ENCODE results near the gene XIRP2. TPM values are rescaled to one million over a fixed set of nuclear protein-coding genes. Genes with fewer than 3 reads are reported as not detected.

The XIRP2 gene
- total RNA-seq, 1 experiment from 2014 or later, result not detected

DNA sequence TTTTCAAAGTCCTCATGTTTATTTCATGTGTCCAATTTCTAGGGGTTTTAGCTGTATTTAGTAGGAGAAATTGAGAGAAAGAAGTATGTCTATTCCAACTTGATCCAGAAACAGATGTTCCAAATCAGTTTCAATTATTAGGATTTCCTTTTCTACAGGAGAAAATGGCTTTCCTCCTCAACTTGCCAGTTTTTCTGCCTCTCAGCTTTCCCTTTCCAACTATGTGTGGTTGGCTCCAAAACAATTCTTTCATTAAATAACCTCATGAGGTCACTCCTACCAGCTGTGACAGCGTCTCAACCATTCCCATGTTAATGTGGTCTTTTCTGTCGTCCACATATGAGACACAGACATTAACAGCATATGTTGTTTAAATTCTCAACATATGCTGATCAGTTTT is 13.1 kb downstream of the XIRP2 start:
- TF ChIP-seq, protein P1, sequence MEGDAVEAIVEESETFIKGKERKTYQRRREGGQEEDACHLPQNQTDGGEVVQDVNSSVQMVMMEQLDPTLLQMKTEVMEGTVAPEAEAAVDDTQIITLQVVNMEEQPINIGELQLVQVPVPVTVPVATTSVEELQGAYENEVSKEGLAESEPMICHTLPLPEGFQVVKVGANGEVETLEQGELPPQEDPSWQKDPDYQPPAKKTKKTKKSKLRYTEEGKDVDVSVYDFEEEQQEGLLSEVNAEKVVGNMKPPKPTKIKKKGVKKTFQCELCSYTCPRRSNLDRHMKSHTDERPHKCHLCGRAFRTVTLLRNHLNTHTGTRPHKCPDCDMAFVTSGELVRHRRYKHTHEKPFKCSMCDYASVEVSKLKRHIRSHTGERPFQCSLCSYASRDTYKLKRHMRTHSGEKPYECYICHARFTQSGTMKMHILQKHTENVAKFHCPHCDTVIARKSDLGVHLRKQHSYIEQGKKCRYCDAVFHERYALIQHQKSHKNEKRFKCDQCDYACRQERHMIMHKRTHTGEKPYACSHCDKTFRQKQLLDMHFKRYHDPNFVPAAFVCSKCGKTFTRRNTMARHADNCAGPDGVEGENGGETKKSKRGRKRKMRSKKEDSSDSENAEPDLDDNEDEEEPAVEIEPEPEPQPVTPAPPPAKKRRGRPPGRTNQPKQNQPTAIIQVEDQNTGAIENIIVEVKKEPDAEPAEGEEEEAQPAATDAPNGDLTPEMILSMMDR (IDR thresholded peaks at IDR 0.05; ENCODE audit: unreplicated experiment), result no peak
- POLR2A ChIA-PET, result no interaction called here
- Mint-ChIP-seq H3K27me3 (ENCODE audit: insufficient read depth, unreplicated experiment) (peaks cover 46% of the 10 kb centered on the region), H3K9me3 (ENCODE audit: unreplicated experiment) (no peaks in the 10 kb centered on the region), H3K36me3 (ENCODE audit: insufficient read depth, unreplicated experiment) (no peaks in the 10 kb centered on the region), H3K27ac (ENCODE audit: low read depth, unreplicated experiment) (no peak overlapping the region), H3K4me3 (ENCODE audit: unreplicated experiment) (no peak overlapping the region), H3K4me1 (ENCODE audit: insufficient read depth, unreplicated experiment) (no peaks in the 10 kb centered on the region)
- CTCF ChIA-PET, result interaction anchor here (0.7 to 1.5 kb wide), 6 partner anchors 11 to 1216 kb away, joined by 3 to 5 read pairs (median 3); no protein-coding TSS in a partner anchor
- BruUV-seq (replicated peaks), result no TSS peak
- no peak for DNase-seq (ENCODE audit: unreplicated experiment)
- intact Hi-C loops (cut with micrococcal nuclease), result loop anchor here (2.0 kb wide), 1 partner anchor 363 kb away; no protein-coding TSS in a partner anchor

DNA sequence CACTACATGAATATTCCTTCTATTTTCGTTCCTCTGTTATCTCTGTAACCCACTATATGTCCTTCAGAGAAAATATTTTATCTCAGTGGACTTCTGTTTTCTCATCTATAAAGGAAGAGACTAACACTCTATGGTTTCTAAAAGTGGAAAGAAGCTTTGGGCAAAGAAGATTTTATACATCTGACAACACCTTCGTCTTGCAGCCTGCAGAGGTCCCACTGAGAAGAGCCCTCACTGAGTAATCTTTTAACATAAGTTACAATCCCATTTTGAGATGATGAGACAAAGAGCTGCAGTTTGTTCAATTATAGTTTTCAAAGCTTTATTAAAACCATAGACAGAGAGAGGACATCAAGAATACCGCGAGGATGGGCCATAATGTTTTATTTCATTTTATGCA is 28.7 kb downstream of the XIRP2 start:
- no peak overlapping the region for H3K4me3 Mint-ChIP-seq (ENCODE audit: unreplicated experiment)
- no peak overlapping the region for H3K27ac Mint-ChIP-seq (ENCODE audit: low read depth, unreplicated experiment)
- peaks cover 13% of the 10 kb centered on the region for H3K27me3 Mint-ChIP-seq (ENCODE audit: insufficient read depth, unreplicated experiment)
- CTCF ChIA-PET, result interaction anchor here (1.0 kb wide), 1 partner anchor 1573 kb away, joined by 3 read pairs; no protein-coding TSS in a partner anchor
- no peaks in the 10 kb centered on the region for H3K36me3 Mint-ChIP-seq (ENCODE audit: insufficient read depth, unreplicated experiment)
- BruUV-seq (replicated peaks), result no TSS peak
- intact Hi-C loops (cut with micrococcal nuclease), result loop anchor here (1.0 kb wide), 1 partner anchor 23 kb away; no protein-coding TSS in a partner anchor
- POLR2A ChIA-PET, result no interaction called here
- TF ChIP-seq, protein P1 (IDR thresholded peaks at IDR 0.05; ENCODE audit: unreplicated experiment), result no peak
- no peaks in the 10 kb centered on the region for H3K4me1 Mint-ChIP-seq (ENCODE audit: insufficient read depth, unreplicated experiment)
- H3K9me3 Mint-ChIP-seq (ENCODE audit: unreplicated experiment), result no peaks in the 10 kb centered on the region
- DNase-seq (ENCODE audit: unreplicated experiment), result no peak

GRCh38 chr2:166917415-166917814 is 29.1 kb downstream of the XIRP2 start:
- intact Hi-C loops (cut with micrococcal nuclease), result loop anchor here (1.0 kb wide), 1 partner anchor 23 kb away; no protein-coding TSS in a partner anchor

DNA sequence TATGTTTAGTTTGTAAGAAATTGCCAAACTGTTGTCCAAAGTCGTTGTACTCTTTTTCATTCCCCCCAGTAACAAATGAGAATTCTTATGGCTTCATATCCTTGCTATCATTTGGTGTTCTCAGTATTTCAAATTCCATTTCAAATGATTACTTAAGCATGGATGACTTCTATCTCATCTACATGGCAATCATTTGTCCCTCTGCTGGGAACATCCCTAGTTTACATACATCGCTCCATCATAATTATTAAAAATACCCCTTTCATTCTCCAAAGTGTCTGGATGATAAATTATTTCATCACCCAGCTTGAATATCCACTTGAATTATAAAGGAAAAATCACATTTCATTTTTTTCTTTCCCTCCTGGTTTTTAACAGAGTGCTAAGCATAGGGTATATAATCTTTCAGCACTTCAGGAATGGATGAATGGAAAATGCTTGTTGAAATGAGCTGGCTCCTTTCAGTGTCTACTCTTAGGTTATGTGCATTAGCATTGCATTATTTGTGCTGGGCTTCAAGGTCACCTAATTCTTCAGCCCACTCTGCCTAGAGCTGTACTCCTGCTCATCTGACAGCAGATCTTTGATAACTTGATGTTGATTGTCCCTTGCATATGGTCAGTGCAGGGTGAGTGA is 33.1 kb downstream of the XIRP2 start:
- ChIA-PET CTCF (no interaction called here), POLR2A (no interaction called here)
- H3K27me3 Mint-ChIP-seq (ENCODE audit: insufficient read depth, unreplicated experiment), result peaks cover 13% of the 10 kb centered on the region
- H3K36me3 Mint-ChIP-seq (ENCODE audit: insufficient read depth, unreplicated experiment), result no peaks in the 10 kb centered on the region
- TF ChIP-seq, protein P1 (IDR thresholded peaks at IDR 0.05; ENCODE audit: unreplicated experiment), result no peak
- H3K27ac Mint-ChIP-seq (ENCODE audit: low read depth, unreplicated experiment), result no peak overlapping the region
- no TSS peak for BruUV-seq (replicated peaks)
- intact Hi-C loops (cut with micrococcal nuclease), result no loop called here
- H3K9me3 Mint-ChIP-seq (ENCODE audit: unreplicated experiment), result no peaks in the 10 kb centered on the region
- no peak for DNase-seq (ENCODE audit: unreplicated experiment)
- H3K4me1 Mint-ChIP-seq (ENCODE audit: insufficient read depth, unreplicated experiment), result no peaks in the 10 kb centered on the region
- no peak overlapping the region for H3K4me3 Mint-ChIP-seq (ENCODE audit: unreplicated experiment)

More at GRCh38 chr2:166917415-166917814, 29.1 kb downstream of the XIRP2 start:
- H3K36me3 Mint-ChIP-seq (ENCODE audit: insufficient read depth, unreplicated experiment), result no peaks in the 10 kb centered on the region
- ChIA-PET CTCF (interaction anchor here (0.8 to 1.0 kb wide), 2 partner anchors 38 to 1573 kb away, joined by 3 to 4 read pairs; no protein-coding TSS in a partner anchor), POLR2A (interaction anchor here (0.7 to 0.8 kb wide), 3 partner anchors 11 to 1227 kb away, joined by 3 to 4 read pairs (median 3); no protein-coding TSS in a partner anchor)
- no peak overlapping the region for H3K27ac Mint-ChIP-seq (ENCODE audit: low read depth, unreplicated experiment)
- TF ChIP-seq, protein P1 (IDR thresholded peaks at IDR 0.05; ENCODE audit: unreplicated experiment), result no peak
- peaks cover 13% of the 10 kb centered on the region for H3K27me3 Mint-ChIP-seq (ENCODE audit: insufficient read depth, unreplicated experiment)
- no peaks in the 10 kb centered on the region for H3K9me3 Mint-ChIP-seq (ENCODE audit: unreplicated experiment)
- no peak overlapping the region for H3K4me3 Mint-ChIP-seq (ENCODE audit: unreplicated experiment)
- H3K4me1 Mint-ChIP-seq (ENCODE audit: insufficient read depth, unreplicated experiment), result no peaks in the 10 kb centered on the region
- BruUV-seq (replicated peaks), result no TSS peak
- DNase-seq (ENCODE audit: unreplicated experiment), result no peak

Data from MCF 10A (cell line).